Measurements from ENCODE around the gene WAC.

- TF ChIP-seq BRD9 (IDR thresholded peaks at IDR 0.05; ENCODE audit: low read depth, partially characterized antibody) (no peak), E2F6 (IDR thresholded peaks at IDR 0.05; ENCODE audit: borderline replicate concordance in 1 of 2, extremely low read depth in 1 of 2, insufficient read depth in 1 of 2, insufficient read length in 1 of 2, low read depth in 1 of 2, low read length in 1 of 2, poor library complexity in 1 of 2, severe bottlenecking in 1 of 2) (no peak)
Observed at GRCh38 chr10:28552775-28553174, 19.9 kb downstream of the WAC start.

All from K562 (cell line).